ENCODE results near the gene NEGR1. TPM values are rescaled to one million over a fixed set of nuclear protein-coding genes. Genes with fewer than 3 reads are reported as not detected.

Gene NEGR1
- total and polyA plus RNA-seq, 12 donors, result 2.3 to 18.3 (median 5.2) TPM

DNA sequence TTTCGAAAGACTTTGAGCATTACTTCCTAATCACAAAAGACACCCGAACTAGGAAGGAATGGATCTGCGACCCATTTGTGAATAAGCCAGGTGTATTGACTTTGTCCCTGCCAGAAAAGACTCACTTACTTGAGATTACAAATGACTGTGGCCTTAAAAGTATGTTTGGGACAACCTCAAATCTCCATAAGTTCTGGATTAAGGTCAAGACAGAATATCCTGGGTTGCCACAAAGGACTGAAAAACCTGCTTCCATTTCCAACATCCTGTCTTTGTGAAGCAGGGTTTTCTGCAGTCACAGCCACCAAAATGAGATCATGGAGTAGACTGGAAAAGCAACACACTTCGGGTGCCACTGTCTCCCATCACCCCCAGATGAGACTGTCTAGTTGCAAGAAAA is 664.1 kb downstream of the NEGR1 start:
- ATAC-seq, result no peak
- H3K4me1 ChIP-seq, result no peaks in the 10 kb centered on the region
- no peaks in the 10 kb centered on the region for H3K27me3 ChIP-seq
- TF ChIP-seq, protein P1, sequence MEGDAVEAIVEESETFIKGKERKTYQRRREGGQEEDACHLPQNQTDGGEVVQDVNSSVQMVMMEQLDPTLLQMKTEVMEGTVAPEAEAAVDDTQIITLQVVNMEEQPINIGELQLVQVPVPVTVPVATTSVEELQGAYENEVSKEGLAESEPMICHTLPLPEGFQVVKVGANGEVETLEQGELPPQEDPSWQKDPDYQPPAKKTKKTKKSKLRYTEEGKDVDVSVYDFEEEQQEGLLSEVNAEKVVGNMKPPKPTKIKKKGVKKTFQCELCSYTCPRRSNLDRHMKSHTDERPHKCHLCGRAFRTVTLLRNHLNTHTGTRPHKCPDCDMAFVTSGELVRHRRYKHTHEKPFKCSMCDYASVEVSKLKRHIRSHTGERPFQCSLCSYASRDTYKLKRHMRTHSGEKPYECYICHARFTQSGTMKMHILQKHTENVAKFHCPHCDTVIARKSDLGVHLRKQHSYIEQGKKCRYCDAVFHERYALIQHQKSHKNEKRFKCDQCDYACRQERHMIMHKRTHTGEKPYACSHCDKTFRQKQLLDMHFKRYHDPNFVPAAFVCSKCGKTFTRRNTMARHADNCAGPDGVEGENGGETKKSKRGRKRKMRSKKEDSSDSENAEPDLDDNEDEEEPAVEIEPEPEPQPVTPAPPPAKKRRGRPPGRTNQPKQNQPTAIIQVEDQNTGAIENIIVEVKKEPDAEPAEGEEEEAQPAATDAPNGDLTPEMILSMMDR (IDR thresholded peaks at IDR 0.05), result no peak
- H3K9me3 ChIP-seq, result peaks cover 0 to 5% (median 0%) of the 10 kb centered on the region in 11 donors
- H3K4me3 ChIP-seq, result no peak overlapping the region
- H3K27ac ChIP-seq, result peak overlapping the region in 1 of 10 donors; percentile 6
- H3K36me3 ChIP-seq, result no peaks in the 10 kb centered on the region
- DNase-seq, result no peak
- 65 to 78% methylated on average over 4 of the region's 4 CpGs for WGBS, 2 donors
- intact Hi-C loops (cut with DNase I), result no loop called here

DNA sequence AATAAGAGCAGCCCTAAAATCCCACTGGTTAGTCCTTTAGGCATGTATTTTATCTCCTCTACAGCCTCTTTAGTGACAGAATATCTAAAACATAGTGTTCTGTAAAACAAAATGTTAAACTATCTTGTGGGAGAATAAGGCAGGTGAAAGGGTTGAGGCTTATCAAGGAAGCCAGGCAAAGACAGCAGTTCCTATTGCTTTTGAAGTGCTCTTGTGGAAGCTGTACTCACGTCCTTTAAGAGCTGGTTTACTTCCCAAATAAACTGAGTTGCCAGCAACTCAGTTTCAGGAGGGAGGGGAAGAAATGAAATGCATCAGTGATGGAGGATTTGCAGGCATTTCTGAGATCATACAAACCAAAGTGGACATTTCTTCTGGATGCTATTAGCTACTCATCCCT is 671.9 kb downstream of the NEGR1 start:
- no peak for ATAC-seq
- H3K27me3 ChIP-seq, result no peaks in the 10 kb centered on the region
- TF ChIP-seq, protein P1 (IDR thresholded peaks at IDR 0.05), result no peak
- peaks cover 0 to 8% (median 0%) of the 10 kb centered on the region in 11 donors for H3K9me3 ChIP-seq
- intact Hi-C loops (cut with DNase I), result no loop called here
- H3K4me3 ChIP-seq, result no peak overlapping the region
- H3K36me3 ChIP-seq, result no peaks in the 10 kb centered on the region
- no peak overlapping the region for H3K27ac ChIP-seq
- H3K4me1 ChIP-seq, result no peaks in the 10 kb centered on the region
- no peak for DNase-seq
- 20 to 28% methylated on average over 1 of the region's 1 CpG for WGBS, 2 donors

- Histone ChIP-seq H3K4me3 (no peak overlapping the region), H3K27me3 (no peaks in the 10 kb centered on the region), H3K27ac (no peak overlapping the region), H3K4me1 (peaks cover 0 to 5% (median 0%) of the 10 kb centered on the region in 9 donors), H3K9me3 (peaks cover 0 to 21% (median 0%) of the 10 kb centered on the region in 11 donors), H3K36me3 (no peaks in the 10 kb centered on the region)
- TF ChIP-seq, protein P1 (IDR thresholded peaks at IDR 0.05), result no peak
- no peak for DNase-seq
- no peak for ATAC-seq
- 64 to 67% methylated on average over 3 of the region's 3 CpGs for WGBS, 2 donors
- intact Hi-C loops (cut with DNase I), result no loop called here
Measured at GRCh38 chr1:71603044-71603776, 679.1 kb downstream of the NEGR1 start.

DNA sequence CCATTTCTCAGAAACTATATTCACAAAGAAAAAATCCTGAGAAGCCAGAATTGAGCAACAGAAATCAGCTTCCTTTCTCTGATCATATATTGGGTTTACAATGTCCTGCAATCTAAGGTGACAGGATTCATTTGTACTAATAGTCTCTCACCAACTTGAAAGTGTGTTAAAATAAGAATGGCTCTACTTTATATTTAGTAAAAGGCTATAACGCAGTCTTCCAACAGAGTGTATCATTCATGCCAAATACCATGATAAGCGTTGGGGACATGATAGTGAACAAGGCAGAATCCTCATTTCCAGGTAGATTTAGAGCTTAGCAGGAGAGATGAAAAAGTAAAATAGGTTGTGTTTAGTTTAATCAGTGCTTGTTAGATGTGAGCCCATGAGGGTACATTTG is 682.3 kb downstream of the NEGR1 start:
- intact Hi-C loops (cut with DNase I), result no loop called here
- Histone ChIP-seq H3K9me3 (peaks cover 0 to 16% (median 0%) of the 10 kb centered on the region in 11 donors), H3K27ac (no peak overlapping the region), H3K27me3 (no peaks in the 10 kb centered on the region), H3K4me1 (peaks cover 0 to 5% (median 0%) of the 10 kb centered on the region in 9 donors), H3K4me3 (no peak overlapping the region), H3K36me3 (no peaks in the 10 kb centered on the region)
- WGBS, 2 donors, result 54 to 66% methylated on average over 2 of the region's 2 CpGs
- no peak for DNase-seq
- TF ChIP-seq, protein P1 (IDR thresholded peaks at IDR 0.05), result no peak
- ATAC-seq, result no peak

Measured in heart right ventricle (tissue), 16 donors.